ENCODE data around the gene COX10. TPM values are rescaled to one million over a fixed set of nuclear protein-coding genes. Genes with fewer than 3 reads are reported as not detected.
A peak's percentile ranks its signal among the peaks of the same experiment; 100 is the strongest.

COX10 gene
- total RNA-seq, 1 donor from 2014 or later, result 41.7 TPM

- H3K4me3 Mint-ChIP-seq, result no peak overlapping the region
- peaks cover 73% of the 10 kb centered on the region for H3K4me1 Mint-ChIP-seq (ENCODE audit: low read depth)
- no peak for DNase-seq (ENCODE audit: low spot score)
- peaks cover 41% of the 10 kb centered on the region for H3K36me3 Mint-ChIP-seq (ENCODE audit: low read depth)
- peaks cover 7% of the 10 kb centered on the region for H3K9me3 Mint-ChIP-seq
- intact Hi-C loops (cut with micrococcal nuclease), result no loop called here
- H3K27ac Mint-ChIP-seq, result no peak overlapping the region
- no peaks in the 10 kb centered on the region for H3K27me3 Mint-ChIP-seq (ENCODE audit: insufficient read depth)
These were observed 43.1 kb downstream of the COX10 start for GRCh38 chr17:14112407-14112806.

DNA sequence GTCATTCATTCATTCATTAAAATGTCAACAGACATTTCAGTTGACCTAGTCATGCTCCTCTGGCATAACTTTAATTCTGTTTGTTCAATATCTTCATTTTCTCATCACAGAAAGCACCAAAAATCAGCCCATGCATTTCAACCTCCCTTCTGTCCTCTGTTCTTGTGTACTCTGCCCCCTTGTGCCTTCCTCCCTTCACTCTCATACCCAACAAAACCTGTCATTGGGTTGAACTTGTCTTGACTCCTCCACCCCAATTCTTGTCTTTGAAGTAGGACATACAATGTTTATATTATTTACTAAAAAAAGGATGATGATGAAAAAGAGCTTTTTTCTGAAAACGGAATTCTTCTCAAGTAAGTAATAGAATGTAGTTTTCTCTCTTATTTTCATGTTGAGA lies 43.8 kb downstream of the COX10 start:
- no peak for DNase-seq (ENCODE audit: low spot score)
- Mint-ChIP-seq H3K36me3 (ENCODE audit: low read depth) (peaks cover 35% of the 10 kb centered on the region), H3K9me3 (peaks cover 7% of the 10 kb centered on the region), H3K27me3 (ENCODE audit: insufficient read depth) (no peaks in the 10 kb centered on the region), H3K27ac (no peak overlapping the region), H3K4me3 (no peak overlapping the region), H3K4me1 (ENCODE audit: low read depth) (peaks cover 73% of the 10 kb centered on the region)
- intact Hi-C loops (cut with micrococcal nuclease), result no loop called here

DNA sequence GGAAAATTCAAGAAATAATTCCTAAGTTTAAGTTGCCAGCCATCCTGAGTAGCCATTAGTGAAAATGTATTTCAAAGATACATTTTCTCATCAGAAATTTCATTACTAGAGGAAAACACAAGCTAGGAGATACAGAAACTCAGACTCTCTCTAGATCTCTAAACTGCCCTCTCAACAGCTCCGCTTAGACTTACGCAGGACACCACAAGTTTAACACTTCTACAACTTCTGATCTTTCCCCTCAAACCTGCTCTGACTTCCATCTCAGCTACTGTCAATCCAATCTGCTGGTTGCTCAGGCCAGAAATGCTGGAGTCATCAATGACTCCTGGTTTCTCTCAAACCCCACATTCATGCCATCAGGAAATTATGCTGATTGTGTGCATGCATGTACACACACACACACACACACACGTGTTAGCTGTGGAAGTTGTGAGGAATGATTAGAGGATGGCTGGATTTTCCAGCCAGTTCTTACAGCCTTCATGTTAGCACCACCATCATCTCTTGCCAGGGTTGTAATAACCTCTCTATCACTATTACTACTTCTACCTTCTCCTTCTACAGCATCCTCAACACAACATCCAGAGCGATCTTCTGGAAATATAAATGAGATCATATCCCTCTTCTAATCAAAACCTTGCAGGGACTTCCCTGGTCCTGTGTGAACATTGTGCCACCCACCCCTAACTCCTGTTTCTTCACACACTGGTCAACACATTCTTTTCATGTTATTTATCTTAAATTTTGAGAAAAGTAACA lies 47.1 kb downstream of the COX10 start:
- Mint-ChIP-seq H3K36me3 (ENCODE audit: low read depth) (peaks cover 32% of the 10 kb centered on the region), H3K4me1 (ENCODE audit: low read depth) (peaks cover 91% of the 10 kb centered on the region), H3K4me3 (peak overlapping the region; percentile 34), H3K27ac (peak overlapping the region; percentile 94), H3K9me3 (peaks cover 12% of the 10 kb centered on the region), H3K27me3 (ENCODE audit: insufficient read depth) (no peaks in the 10 kb centered on the region)
- DNase-seq (ENCODE audit: low spot score), result no peak
- intact Hi-C loops (cut with micrococcal nuclease), result loop anchor here (1.0 to 5.0 kb wide), 3 partner anchors 8 to 519 kb away; no protein-coding TSS in a partner anchor

DNA sequence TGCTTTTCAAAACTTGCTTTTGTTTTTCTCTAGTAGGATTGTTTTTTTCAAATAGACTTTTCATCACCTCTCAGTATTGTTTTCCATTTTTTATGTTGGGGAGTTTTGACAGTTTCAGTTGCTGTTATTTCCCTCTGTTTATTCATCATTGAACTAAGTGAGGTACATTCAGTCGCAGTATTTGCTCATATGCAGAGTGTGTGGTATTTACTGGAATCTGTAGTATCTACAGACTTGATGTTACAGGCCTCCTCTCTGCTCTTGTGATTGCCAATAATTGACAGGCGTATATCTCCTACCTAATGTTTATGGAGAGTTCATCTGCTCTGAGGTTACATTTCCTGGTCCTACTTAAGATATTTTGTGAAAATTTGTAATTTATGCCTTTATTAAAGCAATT lies 49.6 kb downstream of the COX10 start:
- DNase-seq (ENCODE audit: low spot score), result peak; percentile 31

GRCh38 chr17:14119546-14119945 lies 50.2 kb downstream of the COX10 start:
- Mint-ChIP-seq H3K9me3 (peaks cover 15% of the 10 kb centered on the region), H3K4me3 (peak overlapping the region; percentile 63)

More for the DNA sequence above, 49.6 kb downstream of the COX10 start:
- peaks cover 15% of the 10 kb centered on the region for H3K9me3 Mint-ChIP-seq
- H3K27ac Mint-ChIP-seq, result peak overlapping the region; percentile 94
- peaks cover 96% of the 10 kb centered on the region for H3K4me1 Mint-ChIP-seq (ENCODE audit: low read depth)
- H3K27me3 Mint-ChIP-seq (ENCODE audit: insufficient read depth), result no peaks in the 10 kb centered on the region
- peak overlapping the region; percentile 55 for H3K4me3 Mint-ChIP-seq
- H3K36me3 Mint-ChIP-seq (ENCODE audit: low read depth), result peaks cover 34% of the 10 kb centered on the region
- intact Hi-C loops (cut with micrococcal nuclease), result loop anchor here (1.0 to 5.0 kb wide), 9 partner anchors 18 to 522 kb away; partner anchors contain the start of gene COX10

GRCh38 chr17:14121952-14122351 lies 52.6 kb downstream of the COX10 start:
- no peaks in the 10 kb centered on the region for H3K27me3 Mint-ChIP-seq (ENCODE audit: insufficient read depth)
- H3K4me3 Mint-ChIP-seq, result peak overlapping the region; percentile 64
- H3K27ac Mint-ChIP-seq, result peak overlapping the region; percentile 92
- H3K9me3 Mint-ChIP-seq, result peaks cover 8% of the 10 kb centered on the region
- no peak for DNase-seq (ENCODE audit: low spot score)
- H3K4me1 Mint-ChIP-seq (ENCODE audit: low read depth), result peaks cover 87% of the 10 kb centered on the region
- H3K36me3 Mint-ChIP-seq (ENCODE audit: low read depth), result peaks cover 21% of the 10 kb centered on the region
- intact Hi-C loops (cut with micrococcal nuclease), result no loop called here

More at GRCh38 chr17:14119546-14119945, 50.2 kb downstream of the COX10 start:
- intact Hi-C loops (cut with micrococcal nuclease), result loop anchor here (1.0 to 5.0 kb wide), 9 partner anchors 17 to 522 kb away; partner anchors contain the start of gene COX10
- H3K27ac Mint-ChIP-seq, result peak overlapping the region; percentile 94
- H3K4me1 Mint-ChIP-seq (ENCODE audit: low read depth), result peaks cover 100% of the 10 kb centered on the region
- no peaks in the 10 kb centered on the region for H3K27me3 Mint-ChIP-seq (ENCODE audit: insufficient read depth)
- peaks cover 38% of the 10 kb centered on the region for H3K36me3 Mint-ChIP-seq (ENCODE audit: low read depth)
- no peak for DNase-seq (ENCODE audit: low spot score)

- intact Hi-C loops (cut with micrococcal nuclease), result no loop called here
- H3K4me3 Mint-ChIP-seq, result peak overlapping the region; percentile 76
- DNase-seq (ENCODE audit: low spot score), result no peak
- peak overlapping the region; percentile 77 for H3K27ac Mint-ChIP-seq
- H3K36me3 Mint-ChIP-seq (ENCODE audit: low read depth), result peaks cover 21% of the 10 kb centered on the region
- no peaks in the 10 kb centered on the region for H3K27me3 Mint-ChIP-seq (ENCODE audit: insufficient read depth)
- H3K9me3 Mint-ChIP-seq, result peaks cover 8% of the 10 kb centered on the region
- peaks cover 70% of the 10 kb centered on the region for H3K4me1 Mint-ChIP-seq (ENCODE audit: low read depth)
These were observed 54.4 kb downstream of the COX10 start for GRCh38 chr17:14123619-14124278.

DNA sequence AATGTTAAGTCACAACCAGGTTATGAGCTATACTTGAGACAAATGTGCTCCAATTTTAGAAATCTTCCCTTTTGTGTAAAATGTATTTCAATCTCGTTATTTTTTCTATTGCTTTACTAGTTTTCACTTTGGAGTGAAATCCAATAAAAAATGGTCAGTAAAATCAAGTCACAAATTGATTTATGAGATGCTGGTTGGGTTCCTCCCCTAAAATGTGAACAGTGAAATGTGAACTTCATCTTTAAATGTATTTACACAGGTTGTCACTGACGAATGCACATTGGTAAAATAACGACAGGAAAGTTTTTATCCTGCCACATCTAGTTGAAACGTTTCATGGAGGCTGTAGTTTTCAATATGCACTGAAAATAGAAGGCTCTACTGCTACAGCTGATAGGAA lies 55.5 kb downstream of the COX10 start:
- H3K4me1 Mint-ChIP-seq (ENCODE audit: low read depth), result peaks cover 65% of the 10 kb centered on the region
- DNase-seq (ENCODE audit: low spot score), result no peak
- peaks cover 25% of the 10 kb centered on the region for H3K36me3 Mint-ChIP-seq (ENCODE audit: low read depth)
- no peak overlapping the region for H3K27ac Mint-ChIP-seq
- intact Hi-C loops (cut with micrococcal nuclease), result no loop called here
- H3K9me3 Mint-ChIP-seq, result peaks cover 8% of the 10 kb centered on the region
- no peak overlapping the region for H3K4me3 Mint-ChIP-seq
- H3K27me3 Mint-ChIP-seq (ENCODE audit: insufficient read depth), result no peaks in the 10 kb centered on the region

DNA sequence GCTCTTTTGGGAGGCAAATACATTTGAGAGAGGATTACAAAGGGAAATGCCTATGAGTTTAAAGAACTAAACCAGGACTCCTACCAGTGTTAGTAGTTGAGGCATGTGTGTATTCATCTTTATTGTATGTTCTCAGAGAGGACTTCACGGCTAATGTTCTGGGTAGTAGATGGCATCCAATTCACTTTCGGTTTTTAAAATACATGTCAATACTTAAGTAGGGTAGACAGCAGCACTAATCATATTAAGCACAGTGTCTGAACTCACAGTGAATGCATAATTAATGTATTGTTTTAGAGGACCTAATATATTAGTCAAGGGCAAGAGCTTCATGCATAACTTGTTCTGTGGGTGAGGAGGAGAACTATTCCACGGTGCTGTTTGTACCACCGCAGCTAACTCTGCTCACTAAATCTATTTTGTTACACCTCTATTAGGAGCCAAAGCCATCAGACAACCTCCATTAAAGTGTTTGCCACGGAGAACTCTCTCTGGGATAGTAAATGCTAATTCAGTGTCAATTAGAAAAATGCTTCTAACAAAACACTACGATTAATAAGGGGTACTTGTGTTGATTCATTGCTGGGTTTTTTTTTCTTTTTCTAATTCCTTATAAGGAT lies 56.3 kb downstream of the COX10 start:
- intact Hi-C loops (cut with micrococcal nuclease), result no loop called here
- Mint-ChIP-seq H3K27me3 (ENCODE audit: insufficient read depth) (no peaks in the 10 kb centered on the region), H3K27ac (no peak overlapping the region), H3K36me3 (ENCODE audit: low read depth) (peaks cover 23% of the 10 kb centered on the region), H3K4me3 (no peak overlapping the region), H3K4me1 (ENCODE audit: low read depth) (peaks cover 60% of the 10 kb centered on the region), H3K9me3 (peaks cover 5% of the 10 kb centered on the region)
- no peak for DNase-seq (ENCODE audit: low spot score)

DNA sequence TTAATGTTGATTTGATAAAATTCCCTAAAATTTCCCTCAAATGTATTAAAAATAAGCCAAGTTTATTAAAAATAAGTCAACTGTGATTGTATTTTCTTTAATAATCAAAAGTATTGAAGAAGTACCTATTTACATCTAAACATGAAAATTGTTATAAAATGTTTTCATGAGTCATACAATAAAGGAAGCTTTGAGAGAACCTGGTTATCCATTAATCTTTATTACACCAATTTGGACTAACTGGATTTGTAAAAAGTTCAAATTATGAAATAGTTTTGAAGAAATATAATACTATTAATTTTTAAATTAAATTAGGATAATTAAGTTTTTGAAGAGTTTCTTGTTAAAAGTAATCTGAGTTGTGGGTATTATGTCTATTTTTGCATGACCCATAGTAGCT lies 63.8 kb downstream of the COX10 start:
- no peak overlapping the region for H3K27ac Mint-ChIP-seq
- intact Hi-C loops (cut with micrococcal nuclease), result no loop called here
- H3K4me3 Mint-ChIP-seq, result no peak overlapping the region
- H3K27me3 Mint-ChIP-seq (ENCODE audit: insufficient read depth), result no peaks in the 10 kb centered on the region
- H3K9me3 Mint-ChIP-seq, result peaks cover 4% of the 10 kb centered on the region
- DNase-seq (ENCODE audit: low spot score), result no peak
- H3K36me3 Mint-ChIP-seq (ENCODE audit: low read depth), result peaks cover 12% of the 10 kb centered on the region
- peaks cover 30% of the 10 kb centered on the region for H3K4me1 Mint-ChIP-seq (ENCODE audit: low read depth)

DNA sequence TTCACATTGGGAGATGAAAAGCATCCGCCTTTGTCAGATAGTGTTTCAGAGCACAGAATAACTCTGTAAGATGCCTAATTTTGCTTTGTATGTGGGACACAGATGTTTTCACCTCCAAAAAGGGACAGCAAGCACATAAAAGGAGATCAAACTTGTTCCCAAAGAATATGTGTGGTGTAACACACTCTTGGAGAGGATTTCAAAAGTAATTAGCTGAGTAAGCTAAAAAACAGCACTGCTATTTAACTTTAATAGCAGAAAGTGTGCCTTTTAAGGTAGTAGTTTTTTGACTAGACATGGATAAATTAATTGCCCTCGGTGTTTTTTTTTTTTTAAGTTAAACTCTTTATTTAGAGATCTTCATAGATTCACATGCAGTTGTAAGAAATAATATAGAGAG lies 65.2 kb downstream of the COX10 start:
- H3K9me3 Mint-ChIP-seq, result peaks cover 4% of the 10 kb centered on the region
- no peak for DNase-seq (ENCODE audit: low spot score)
- no peak overlapping the region for H3K4me3 Mint-ChIP-seq
- no peak overlapping the region for H3K27ac Mint-ChIP-seq
- H3K36me3 Mint-ChIP-seq (ENCODE audit: low read depth), result peaks cover 10% of the 10 kb centered on the region
- intact Hi-C loops (cut with micrococcal nuclease), result no loop called here
- no peaks in the 10 kb centered on the region for H3K27me3 Mint-ChIP-seq (ENCODE audit: insufficient read depth)
- H3K4me1 Mint-ChIP-seq (ENCODE audit: low read depth), result peaks cover 31% of the 10 kb centered on the region

DNA sequence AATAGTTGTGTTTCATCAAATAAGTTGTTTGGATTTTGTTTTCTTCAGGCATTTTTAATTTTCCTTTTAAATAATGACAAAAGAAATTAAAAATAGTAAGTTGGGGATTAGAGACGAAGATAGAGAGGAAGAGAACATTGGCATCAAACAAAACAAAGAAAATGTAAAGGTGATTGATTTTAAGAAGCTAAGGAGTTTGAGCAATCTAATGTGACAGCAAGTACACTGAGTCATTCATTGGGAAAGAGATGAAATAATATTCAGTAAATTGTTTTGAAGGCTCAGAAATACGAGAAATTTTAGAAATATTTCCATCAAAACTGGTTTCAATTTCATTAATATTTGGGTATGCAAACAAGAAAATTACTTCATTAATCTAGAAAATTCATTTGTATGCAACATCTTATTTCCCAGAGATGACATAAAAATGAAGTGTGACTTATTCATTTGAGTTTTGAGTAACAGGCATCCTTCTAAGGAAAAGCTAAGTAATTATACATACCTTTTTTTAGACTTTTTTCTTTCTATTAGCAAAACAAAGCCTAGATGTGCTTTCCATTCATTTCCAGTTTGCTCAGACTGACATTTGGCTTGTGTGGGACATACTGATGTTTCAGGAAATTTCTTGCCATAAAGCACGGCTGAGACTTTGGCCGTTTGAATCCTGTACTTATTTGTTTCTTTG lies 66.7 kb downstream of the COX10 start:
- intact Hi-C loops (cut with micrococcal nuclease), result loop anchor here (2.0 to 5.0 kb wide), 2 partner anchors 17 to 66 kb away; no protein-coding TSS in a partner anchor
- H3K36me3 Mint-ChIP-seq (ENCODE audit: low read depth), result peaks cover 2% of the 10 kb centered on the region
- H3K27me3 Mint-ChIP-seq (ENCODE audit: insufficient read depth), result no peaks in the 10 kb centered on the region
- H3K27ac Mint-ChIP-seq, result no peak overlapping the region
- DNase-seq (ENCODE audit: low spot score), result no peak
- H3K9me3 Mint-ChIP-seq, result no peaks in the 10 kb centered on the region
- peaks cover 24% of the 10 kb centered on the region for H3K4me1 Mint-ChIP-seq (ENCODE audit: low read depth)
- no peak overlapping the region for H3K4me3 Mint-ChIP-seq
